Ishikawa (cell line): ENCODE results near the gene PROX2.

ENCODE experiments used
- CEBPB ChIP-seq: IDR thresholded peaks from 2 replicates; pipeline ENCODE4 v1.6.1; 2012
- CREB1 ChIP-seq: IDR thresholded peaks from 2 replicates; pipeline ENCODE4 v1.6.1; 2012; ENCODE audit warnings: low read depth
- EGR1 ChIP-seq: IDR thresholded peaks from 2 replicates; pipeline ENCODE4 v1.6.1; 2012
- EP300 ChIP-seq: IDR thresholded peaks from 2 replicates; pipeline ENCODE4 v1.6.1; 2012; ENCODE audit warnings: borderline replicate concordance
- FOXM1 ChIP-seq: IDR thresholded peaks from 2 replicates; pipeline ENCODE4 v1.6.1; 2012; ENCODE audit warnings: low read depth, borderline replicate concordance
- NFIC ChIP-seq: IDR thresholded peaks from 2 replicates; pipeline ENCODE4 v1.6.1; 2012
- RAD21 ChIP-seq: IDR thresholded peaks from 2 replicates; pipeline ENCODE4 v1.6.1; 2012; ENCODE audit warnings: low read depth
- TAF1 ChIP-seq: IDR thresholded peaks from 2 replicates; pipeline ENCODE4 v1.6.1; 2012; ENCODE audit warnings: low read depth, mild to moderate bottlenecking
- TCF12 ChIP-seq: IDR thresholded peaks from 2 replicates; pipeline ENCODE4 v1.6.1; 2012; ENCODE audit warnings: low read depth
- TEAD4 ChIP-seq: IDR thresholded peaks from 2 replicates; pipeline ENCODE4 v1.6.1; 2012
- YY1 ChIP-seq: IDR thresholded peaks from 2 replicates; pipeline ENCODE4 v1.6.1; 2012; ENCODE audit warnings: low read depth
- ZBTB7A ChIP-seq: IDR thresholded peaks from 2 replicates; pipeline ENCODE4 v1.6.1; 2012; ENCODE audit warnings: low read depth
- TF ChIP-seq, protein P1 (sequence below): IDR thresholded peaks from 2 replicates; pipeline ENCODE4 v1.6.1; 2012
- TF ChIP-seq, protein P2 (sequence below): IDR thresholded peaks from 2 replicates; pipeline ENCODE4 v1.6.1; 2012
- TF ChIP-seq, protein P3 (sequence below): IDR thresholded peaks from 2 replicates; pipeline ENCODE4 v1.6.1; 2012; ENCODE audit warnings: low read depth, mild to moderate bottlenecking

Gene PROX2

DNA sequence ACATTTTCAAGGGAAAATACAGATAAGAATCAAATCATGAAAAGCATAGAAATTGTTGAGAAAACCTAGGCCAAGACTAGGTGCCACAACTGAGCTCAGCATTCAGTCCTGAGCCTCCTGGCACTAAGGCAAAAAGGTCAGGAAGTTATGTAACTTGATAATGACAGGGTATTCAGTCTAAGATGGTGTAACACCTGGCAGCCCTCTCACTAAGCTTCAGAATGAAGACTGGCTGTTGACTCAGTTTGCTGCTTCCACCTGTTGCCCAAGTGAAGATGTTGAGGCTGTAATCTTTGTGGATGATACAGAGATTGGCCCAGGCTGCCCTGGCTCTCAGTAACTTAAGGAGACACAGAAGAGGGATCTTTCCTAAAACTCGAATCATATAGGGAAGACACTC is 19.6 kb downstream of the PROX2 start:
- no peak for TF ChIP-seq RAD21
- TF ChIP-seq EGR1 = no peak
- TF ChIP-seq, protein P1, sequence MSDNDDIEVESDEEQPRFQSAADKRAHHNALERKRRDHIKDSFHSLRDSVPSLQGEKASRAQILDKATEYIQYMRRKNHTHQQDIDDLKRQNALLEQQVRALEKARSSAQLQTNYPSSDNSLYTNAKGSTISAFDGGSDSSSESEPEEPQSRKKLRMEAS = no peak
- no peak for TF ChIP-seq TCF12
- TF ChIP-seq CREB1 = no peak
- no peak for TF ChIP-seq FOXM1
- TF ChIP-seq EP300 = no peak
- no peak for TF ChIP-seq YY1
- no peak for TF ChIP-seq CEBPB
- no peak for TF ChIP-seq TAF1
- TF ChIP-seq, protein P2, sequence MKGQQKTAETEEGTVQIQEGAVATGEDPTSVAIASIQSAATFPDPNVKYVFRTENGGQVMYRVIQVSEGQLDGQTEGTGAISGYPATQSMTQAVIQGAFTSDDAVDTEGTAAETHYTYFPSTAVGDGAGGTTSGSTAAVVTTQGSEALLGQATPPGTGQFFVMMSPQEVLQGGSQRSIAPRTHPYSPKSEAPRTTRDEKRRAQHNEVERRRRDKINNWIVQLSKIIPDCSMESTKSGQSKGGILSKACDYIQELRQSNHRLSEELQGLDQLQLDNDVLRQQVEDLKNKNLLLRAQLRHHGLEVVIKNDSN = no peak
- TF ChIP-seq TEAD4 = no peak
- TF ChIP-seq ZBTB7A = no peak
- TF ChIP-seq, protein P3, sequence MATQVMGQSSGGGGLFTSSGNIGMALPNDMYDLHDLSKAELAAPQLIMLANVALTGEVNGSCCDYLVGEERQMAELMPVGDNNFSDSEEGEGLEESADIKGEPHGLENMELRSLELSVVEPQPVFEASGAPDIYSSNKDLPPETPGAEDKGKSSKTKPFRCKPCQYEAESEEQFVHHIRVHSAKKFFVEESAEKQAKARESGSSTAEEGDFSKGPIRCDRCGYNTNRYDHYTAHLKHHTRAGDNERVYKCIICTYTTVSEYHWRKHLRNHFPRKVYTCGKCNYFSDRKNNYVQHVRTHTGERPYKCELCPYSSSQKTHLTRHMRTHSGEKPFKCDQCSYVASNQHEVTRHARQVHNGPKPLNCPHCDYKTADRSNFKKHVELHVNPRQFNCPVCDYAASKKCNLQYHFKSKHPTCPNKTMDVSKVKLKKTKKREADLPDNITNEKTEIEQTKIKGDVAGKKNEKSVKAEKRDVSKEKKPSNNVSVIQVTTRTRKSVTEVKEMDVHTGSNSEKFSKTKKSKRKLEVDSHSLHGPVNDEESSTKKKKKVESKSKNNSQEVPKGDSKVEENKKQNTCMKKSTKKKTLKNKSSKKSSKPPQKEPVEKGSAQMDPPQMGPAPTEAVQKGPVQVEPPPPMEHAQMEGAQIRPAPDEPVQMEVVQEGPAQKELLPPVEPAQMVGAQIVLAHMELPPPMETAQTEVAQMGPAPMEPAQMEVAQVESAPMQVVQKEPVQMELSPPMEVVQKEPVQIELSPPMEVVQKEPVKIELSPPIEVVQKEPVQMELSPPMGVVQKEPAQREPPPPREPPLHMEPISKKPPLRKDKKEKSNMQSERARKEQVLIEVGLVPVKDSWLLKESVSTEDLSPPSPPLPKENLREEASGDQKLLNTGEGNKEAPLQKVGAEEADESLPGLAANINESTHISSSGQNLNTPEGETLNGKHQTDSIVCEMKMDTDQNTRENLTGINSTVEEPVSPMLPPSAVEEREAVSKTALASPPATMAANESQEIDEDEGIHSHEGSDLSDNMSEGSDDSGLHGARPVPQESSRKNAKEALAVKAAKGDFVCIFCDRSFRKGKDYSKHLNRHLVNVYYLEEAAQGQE = no peak
- TF ChIP-seq NFIC = no peak

DNA sequence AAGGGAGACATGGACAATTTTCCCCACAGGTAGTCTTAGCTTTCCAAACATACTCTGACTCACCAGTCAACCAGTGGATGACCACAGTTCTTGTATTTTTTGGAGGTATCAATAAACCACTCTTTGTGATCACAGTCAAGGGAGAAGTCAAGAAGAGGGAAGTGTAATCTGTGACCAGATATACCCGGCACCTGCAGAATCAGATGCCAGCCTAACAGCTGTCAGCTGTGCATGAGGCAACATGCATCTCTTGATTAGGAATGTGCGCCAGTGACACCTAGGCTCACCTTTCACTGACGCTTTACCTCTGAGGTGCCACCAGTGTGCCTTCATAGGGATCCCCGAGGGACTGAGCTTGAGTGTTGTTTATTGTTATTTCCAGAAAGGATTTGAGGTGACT is 20.0 kb downstream of the PROX2 start:
- TF ChIP-seq NFIC = no peak
- no peak for TF ChIP-seq ZBTB7A
- no peak for TF ChIP-seq EP300
- no peak for TF ChIP-seq YY1
- TF ChIP-seq RAD21 = no peak
- TF ChIP-seq EGR1 = no peak
- no peak for TF ChIP-seq TAF1
- TF ChIP-seq FOXM1 = no peak
- no peak for TF ChIP-seq TEAD4
- TF ChIP-seq TCF12 = no peak
- TF ChIP-seq, protein P1 = no peak

DNA sequence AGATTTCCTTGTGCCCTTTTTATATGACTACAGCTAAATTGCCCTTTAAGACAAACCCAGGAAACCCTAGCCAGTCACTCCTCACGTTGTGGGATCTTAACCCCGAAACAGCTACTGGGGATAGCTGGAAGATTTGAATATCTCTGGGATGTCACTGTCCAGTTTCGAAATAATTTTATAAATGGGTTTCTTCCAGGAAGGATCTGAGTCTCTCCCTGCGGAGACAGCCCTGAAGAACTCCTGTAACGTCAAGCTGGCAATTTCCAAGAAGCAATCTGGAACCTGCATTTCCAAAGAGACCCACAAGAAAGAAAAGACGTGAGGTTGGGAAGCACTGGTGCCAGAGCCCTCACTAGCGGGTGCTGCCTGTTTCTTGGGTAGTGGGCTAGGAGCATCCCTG is 20.9 kb downstream of the PROX2 start:
- TF ChIP-seq, protein P1 = no peak
- no peak for TF ChIP-seq FOXM1

DNA sequence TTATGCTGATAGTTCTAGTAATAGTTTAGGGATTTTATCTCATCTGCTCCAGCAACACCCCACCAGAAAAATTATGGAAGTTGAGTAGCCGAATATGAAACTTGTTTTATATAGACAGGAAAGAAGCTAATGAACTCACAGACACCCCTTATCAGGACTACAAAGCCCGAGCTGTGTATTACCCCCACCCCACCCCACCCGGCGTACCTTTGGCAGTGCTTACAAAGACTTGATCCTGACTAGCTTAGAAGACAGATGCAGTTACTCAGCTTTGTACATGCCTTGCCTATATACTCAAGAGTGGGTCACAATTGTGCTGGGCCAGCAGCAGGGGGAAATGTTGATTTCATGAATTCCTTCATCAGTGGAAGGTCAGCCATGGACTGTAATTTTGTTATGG is 22.4 kb downstream of the PROX2 start:
- no peak for TF ChIP-seq NFIC
- TF ChIP-seq EP300 = no peak
- no peak for TF ChIP-seq CEBPB
- no peak for TF ChIP-seq TEAD4
- no peak for TF ChIP-seq EGR1
- TF ChIP-seq, protein P3 = no peak
- TF ChIP-seq TCF12 = no peak
- no peak for TF ChIP-seq CREB1
- TF ChIP-seq, protein P1 = no peak
- TF ChIP-seq TAF1 = no peak
- no peak for TF ChIP-seq RAD21
- TF ChIP-seq YY1 = no peak
- no peak for TF ChIP-seq ZBTB7A
- TF ChIP-seq, protein P2 = no peak
- no peak for TF ChIP-seq FOXM1

DNA sequence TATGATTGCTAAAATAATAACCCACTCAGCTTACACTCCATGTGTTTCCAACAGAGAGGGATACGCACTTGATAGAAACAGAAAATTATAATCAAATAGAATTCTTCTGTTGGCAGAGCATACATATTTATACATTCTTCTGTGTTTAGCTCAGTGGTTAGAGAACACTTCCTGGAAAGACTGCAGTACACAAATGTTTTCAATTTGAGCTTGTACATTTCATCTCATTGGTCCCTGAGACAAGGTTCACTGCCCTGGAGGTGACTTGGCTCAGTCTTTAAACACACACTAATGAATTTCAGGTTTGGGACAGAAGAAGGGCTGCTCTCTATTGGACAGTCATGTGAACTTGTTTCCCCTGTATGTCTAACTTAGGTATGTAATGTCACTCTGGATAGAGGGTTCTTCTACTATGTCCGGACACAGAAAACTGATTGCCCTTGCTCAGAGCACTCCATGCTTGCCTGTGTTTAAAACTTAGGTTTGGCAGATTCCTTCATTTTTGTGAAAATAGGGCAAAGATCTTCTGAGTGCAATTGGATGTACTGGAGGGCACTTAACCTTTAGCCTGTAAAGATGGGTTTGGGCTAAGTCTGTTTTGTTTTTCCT is 22.9 kb downstream of the PROX2 start:
- TF ChIP-seq TCF12 (no peak), FOXM1 (no peak), YY1 (no peak), RAD21 (no peak), CREB1 (no peak), EGR1 (no peak), ZBTB7A (no peak), TAF1 (no peak), EP300 (no peak), NFIC (no peak), CEBPB (no peak), TEAD4 (no peak)
- TF ChIP-seq, protein P1 = no peak
- TF ChIP-seq, protein P2 = no peak
